Fibroblast of lung (primary cell): Measurements from ENCODE around the gene FIGNL1. TPM values are rescaled to one million over a fixed set of nuclear protein-coding genes. Genes with fewer than 3 reads are reported as not detected.

Source experiments
- DNase-seq, 2 donors: peaks; one replicate each; pipeline versions ENCODE4 v3.0.0 to v3.0.0-alpha.2; 2010; ENCODE audit warnings: low read depth in 2 of 2
- H2AFZ ChIP-seq: 2 replicates; pipeline ENCODE4 v1.5.1; 2012; ENCODE audit warnings: low read length, control low read depth, inconsistent platforms
- H3K27ac ChIP-seq: 2 replicates; pipeline ENCODE4 v1.5.1; 2011; ENCODE audit warnings: low read length, control low read depth; ENCODE audit not compliant: insufficient read depth
- H3K27me3 ChIP-seq: 2 replicates; pipeline ENCODE4 v1.5.1; 2011; ENCODE audit warnings: mild to moderate bottlenecking, low read length; ENCODE audit not compliant: control insufficient read depth, insufficient read depth
- H3K36me3 ChIP-seq: 2 replicates; pipeline ENCODE4 v1.5.1; 2011; ENCODE audit warnings: low read length; ENCODE audit not compliant: control insufficient read depth, insufficient read depth
- H3K4me1 ChIP-seq: 2 replicates; pipeline ENCODE4 v1.5.1; 2011; ENCODE audit warnings: low read length; ENCODE audit not compliant: control insufficient read depth, insufficient read depth; ENCODE audit errors: extremely low read depth
- H3K4me2 ChIP-seq: 2 replicates; pipeline ENCODE4 v1.5.1; 2011; ENCODE audit warnings: low read length, control low read depth; ENCODE audit not compliant: insufficient read depth; ENCODE audit errors: extremely low read depth
- H3K4me3 ChIP-seq, 4 experiments: fragments of 200-600 bp in 1 of 4; sonication (generic) in 1 of 4; replicated peaks in 1 of 4; 2 replicates each; pipeline ENCODE4 v1.5.1; 2011 to 2016; ENCODE audit warnings: low read length in 4 of 4, low read depth in 3 of 4, mild to moderate bottlenecking in 3 of 4, control low read depth in 2 of 4, inconsistent platforms in 1 of 4, mixed read lengths in 1 of 4; ENCODE audit not compliant: insufficient read depth in 1 of 4; ENCODE audit errors: control extremely low read depth in 1 of 4
- H3K79me2 ChIP-seq: 2 replicates; pipeline ENCODE4 v1.5.1; 2012; ENCODE audit warnings: mild to moderate bottlenecking, low read length, inconsistent platforms; ENCODE audit not compliant: control insufficient read depth, insufficient read depth
- H3K9ac ChIP-seq: 2 replicates; pipeline ENCODE4 v1.5.1; 2011; ENCODE audit warnings: mild to moderate bottlenecking, low read length, control low read depth; ENCODE audit not compliant: insufficient read depth
- H3K9me3 ChIP-seq: 2 replicates; pipeline ENCODE4 v1.5.1; 2012; ENCODE audit warnings: low read depth, low read length; ENCODE audit not compliant: control insufficient read depth, insufficient read depth
- H4K20me1 ChIP-seq: 2 replicates; pipeline ENCODE4 v1.5.1; 2011; ENCODE audit warnings: low read length; ENCODE audit not compliant: control insufficient read depth, insufficient read depth; ENCODE audit errors: extremely low read depth
- CTCF ChIP-seq, 2 donors: IDR thresholded peaks in 1 of 2; conservative IDR thresholded peaks in 1 of 2; 1 replicate in 1 of 2; 2 replicates in 1 of 2; pipeline ENCODE4 v1.5.1; 2011 to 2012; ENCODE audit warnings: low read length in 2 of 2, control low read depth in 1 of 2, inconsistent platforms in 1 of 2, low read depth in 1 of 2, mild to moderate bottlenecking in 1 of 2
- EZH2 ChIP-seq: IDR thresholded peaks from 2 replicates; pipeline ENCODE4 v1.5.1; 2012; ENCODE audit warnings: low read length, control low read depth, mild to moderate bottlenecking; ENCODE audit errors: missing control alignments
- polyA plus RNA-seq, 2 donors: library from polyadenylated mRNA; depleted of rRNA in 1 of 2; stranded (reverse) in 1 of 2; unstranded in 1 of 2; fragments of >200 nt; gene quantifications; 2 replicates each; pipeline ENCODE4 v1.2.1, GENCODE V29; 2011 to 2012; ENCODE audit warnings: missing spikeins in 1 of 2
- total RNA-seq: library from RNA; depleted of rRNA; stranded (reverse); fragments of >200 nt; gene quantifications from 2 replicates; pipeline ENCODE4 v1.2.1, GENCODE V29; 2014

The FIGNL1 gene
- total and polyA plus RNA-seq, 2 donors (not counting 1 experiment from before 2014, with no cell fraction given), result 6.4 to 8.2 TPM

- Histone ChIP-seq H4K20me1 (no peaks in the 10 kb centered on the region), H3K9ac (no peak overlapping the region), H3K27me3 (no peaks in the 10 kb centered on the region), H3K27ac (no peak overlapping the region), H3K4me1 (no peaks in the 10 kb centered on the region), H2AFZ (no peak overlapping the region), H3K4me3 (no peak overlapping the region), H3K36me3 (no peaks in the 10 kb centered on the region), H3K4me2 (no peak overlapping the region), H3K79me2 (no peaks in the 10 kb centered on the region), H3K9me3 (no peaks in the 10 kb centered on the region)
- no peak for DNase-seq
- TF ChIP-seq EZH2, result no peak
- TF ChIP-seq CTCF (conservative IDR thresholded peaks at IDR 0.05 in 1 of 2, IDR thresholded peaks at IDR 0.05 in 1 of 2; ENCODE audit: low read depth in 1 of 2, low read length in 2 of 2), result no peak
These were observed 20.4 kb upstream of the FIGNL1 start for GRCh38 chr7:50470250-50471163.

- Histone ChIP-seq H3K27ac (no peak overlapping the region), H3K9me3 (no peaks in the 10 kb centered on the region), H3K36me3 (no peaks in the 10 kb centered on the region), H2AFZ (no peak overlapping the region), H3K9ac (no peak overlapping the region), H3K27me3 (no peaks in the 10 kb centered on the region), H3K79me2 (no peaks in the 10 kb centered on the region), H3K4me2 (no peak overlapping the region), H3K4me3 (no peak overlapping the region), H4K20me1 (no peaks in the 10 kb centered on the region), H3K4me1 (no peaks in the 10 kb centered on the region)
- DNase-seq, result no peak
- TF ChIP-seq EZH2 (no peak), CTCF (conservative IDR thresholded peaks at IDR 0.05 in 1 of 2, IDR thresholded peaks at IDR 0.05 in 1 of 2; ENCODE audit: low read depth in 1 of 2, low read length in 2 of 2) (no peak)
These were observed 19.0 kb upstream of the FIGNL1 start for GRCh38 chr7:50469181-50469580.

GRCh38 chr7:50467817-50468610 lies 17.9 kb upstream of the FIGNL1 start:
- Histone ChIP-seq H4K20me1 (no peaks in the 10 kb centered on the region), H3K4me3 (no peak overlapping the region), H3K9me3 (no peaks in the 10 kb centered on the region), H3K9ac (no peak overlapping the region), H3K4me2 (peak overlapping the region; percentile 72), H2AFZ (no peak overlapping the region), H3K4me1 (no peaks in the 10 kb centered on the region), H3K79me2 (no peaks in the 10 kb centered on the region), H3K27ac (no peak overlapping the region), H3K27me3 (no peaks in the 10 kb centered on the region), H3K36me3 (no peaks in the 10 kb centered on the region)
- DNase-seq, result peak; percentile 40 to 87
- no peak for TF ChIP-seq EZH2
- TF ChIP-seq CTCF (conservative IDR thresholded peaks at IDR 0.05 in 1 of 2, IDR thresholded peaks at IDR 0.05 in 1 of 2; ENCODE audit: low read depth in 1 of 2, low read length in 2 of 2), result peak; percentile 81 to 90
